H9 (cell line): ENCODE results near the gene OLR1. TPM values are rescaled to one million over a fixed set of nuclear protein-coding genes. Genes with fewer than 3 reads are reported as not detected.

Experiments
- DNase-seq: peaks from one replicate; pipeline ENCODE4 v3.0.0-alpha.2; 2017
- H2AFZ ChIP-seq: one replicate; pipeline ENCODE4 v1.6.1; 2013; ENCODE audit warnings: mild to moderate bottlenecking, low read length, control low read depth, moderate library complexity
- H2AK5ac ChIP-seq: 2 replicates; pipeline ENCODE4 v1.6.1; 2013; ENCODE audit warnings: low read length, control low read depth, mixed read lengths; ENCODE audit not compliant: insufficient read length
- H2BK120ac ChIP-seq: one replicate; pipeline ENCODE4 v1.6.1; 2013; ENCODE audit warnings: low read depth, mild to moderate bottlenecking, low read length, control low read depth, inconsistent platforms; ENCODE audit not compliant: poor library complexity, severe bottlenecking
- H2BK12ac ChIP-seq: 2 replicates; pipeline ENCODE4 v1.6.1; 2013; ENCODE audit warnings: low read length, control low read depth, mixed read lengths, low read depth; ENCODE audit not compliant: insufficient read length
- H2BK15ac ChIP-seq: 2 replicates; pipeline ENCODE4 v1.6.1; 2013; ENCODE audit warnings: low read depth, low read length, control low read depth
- H2BK20ac ChIP-seq: one replicate; pipeline ENCODE4 v1.6.1; 2013; ENCODE audit warnings: low read depth, mild to moderate bottlenecking, low read length, control low read depth, inconsistent platforms; ENCODE audit not compliant: poor library complexity, severe bottlenecking
- H2BK5ac ChIP-seq: 2 replicates; pipeline ENCODE4 v1.6.1; 2013; ENCODE audit warnings: low read length, control low read depth, mixed read lengths; ENCODE audit not compliant: insufficient read length
- H3K14ac ChIP-seq: 2 replicates; pipeline ENCODE4 v1.6.1; 2013; ENCODE audit warnings: low read length, control low read depth; ENCODE audit not compliant: insufficient read depth
- H3K18ac ChIP-seq: 2 replicates; pipeline ENCODE4 v1.6.1; 2013; ENCODE audit warnings: low read depth, mild to moderate bottlenecking, mixed read lengths, low read length, control low read depth; ENCODE audit not compliant: insufficient read length
- H3K23ac ChIP-seq: 2 replicates; pipeline ENCODE4 v1.6.1; 2013; ENCODE audit warnings: low read length, control low read depth, mixed read lengths, low read depth; ENCODE audit not compliant: insufficient read length
- H3K23me2 ChIP-seq: 2 replicates; pipeline ENCODE4 v1.6.1; 2013; ENCODE audit warnings: low read depth, mild to moderate bottlenecking, mixed read lengths, low read length, control low read depth; ENCODE audit not compliant: insufficient read length, poor library complexity, severe bottlenecking
- H3K27ac ChIP-seq: 2 replicates; pipeline ENCODE4 v1.5.1; 2013; ENCODE audit warnings: low read length, control low read depth, mixed read lengths, low read depth; ENCODE audit not compliant: insufficient read length
- H3K27me3 ChIP-seq: 2 replicates; pipeline ENCODE4 v1.6.1; 2013; ENCODE audit warnings: low read length, control low read depth, inconsistent platforms; ENCODE audit not compliant: insufficient read depth
- H3K4ac ChIP-seq: 2 replicates; pipeline ENCODE4 v1.6.1; 2013; ENCODE audit warnings: low read depth, mild to moderate bottlenecking, control low read depth, inconsistent platforms, low read length, moderate library complexity
- H3K4me1 ChIP-seq: 2 replicates; pipeline ENCODE4 v1.6.1; 2013; ENCODE audit warnings: low read length, control low read depth, inconsistent platforms; ENCODE audit not compliant: insufficient read depth
- H3K4me2 ChIP-seq: 2 replicates; pipeline ENCODE4 v1.6.1; 2013; ENCODE audit warnings: low read length, control low read depth, mixed read lengths; ENCODE audit not compliant: insufficient read length, insufficient read depth
- H3K56ac ChIP-seq: 2 replicates; pipeline ENCODE4 v1.6.1; 2013; ENCODE audit warnings: low read depth, mild to moderate bottlenecking, mixed read lengths, low read length, control low read depth; ENCODE audit not compliant: insufficient read length
- H3K79me1 ChIP-seq: 2 replicates; pipeline ENCODE4 v1.6.1; 2013; ENCODE audit warnings: low read depth, mild to moderate bottlenecking, moderate library complexity, low read length, control low read depth, inconsistent platforms; ENCODE audit not compliant: insufficient read depth, poor library complexity, severe bottlenecking
- H3K79me2 ChIP-seq: 2 replicates; pipeline ENCODE4 v1.6.1; 2013; ENCODE audit warnings: low read length, control low read depth, inconsistent platforms; ENCODE audit not compliant: insufficient read depth
- H3K9ac ChIP-seq: 2 replicates; pipeline ENCODE4 v1.6.1; 2013; ENCODE audit warnings: low read length, control low read depth, mixed read lengths; ENCODE audit not compliant: insufficient read length; ENCODE audit errors: extremely low read depth
- H3K9me3 ChIP-seq: one replicate; pipeline ENCODE4 v1.6.1; 2013; ENCODE audit warnings: low read depth, low read length, inconsistent platforms; ENCODE audit not compliant: control insufficient read depth
- H3T11ph ChIP-seq: one replicate; pipeline ENCODE4 v1.6.1; 2013; ENCODE audit warnings: mild to moderate bottlenecking, low read length, control low read depth, inconsistent platforms
- H4K20me1 ChIP-seq: one replicate; pipeline ENCODE4 v1.6.1; 2013; ENCODE audit not compliant: control insufficient read depth, insufficient read length, insufficient read depth
- H4K5ac ChIP-seq: 2 replicates; pipeline ENCODE4 v1.6.1; 2013; ENCODE audit warnings: low read depth, mild to moderate bottlenecking, mixed read lengths, low read length, control low read depth; ENCODE audit not compliant: insufficient read length
- H4K8ac ChIP-seq: replicated peaks from 2 replicates; pipeline ENCODE4 v1.6.1; 2013; ENCODE audit warnings: low read length, control low read depth, mixed read lengths, low read depth; ENCODE audit not compliant: insufficient read length
- H4K91ac ChIP-seq: 2 replicates; pipeline ENCODE4 v1.6.1; 2013; ENCODE audit warnings: low read depth, mild to moderate bottlenecking, moderate library complexity, mixed read lengths, low read length, control low read depth; ENCODE audit not compliant: insufficient read length
- H3K27ac Mint-ChIP-seq, 3 experiments: 2 replicates in 2 of 3; 3 replicates in 1 of 3; pipeline ENCODE4 v1.8.0; 2020 to 2021; ENCODE audit warnings: mixed read lengths in 3 of 3, mild to moderate bottlenecking in 1 of 3, moderate library complexity in 1 of 3
- H3K27me3 Mint-ChIP-seq: 2 replicates; pipeline ENCODE4 v1.8.0; 2021; ENCODE audit warnings: low read depth, mild to moderate bottlenecking, moderate library complexity, mixed read lengths
- H3K36me3 Mint-ChIP-seq, 3 experiments: 2 replicates in 2 of 3; 3 replicates in 1 of 3; pipeline ENCODE4 v1.8.0; 2020 to 2021; ENCODE audit warnings: low read depth in 3 of 3, mixed read lengths in 3 of 3; ENCODE audit not compliant: insufficient read depth in 1 of 3
- H3K4me1 Mint-ChIP-seq, 2 experiments: 2 replicates each; pipeline ENCODE4 v1.8.0; 2020; ENCODE audit warnings: mixed read lengths in 2 of 2
- H3K4me3 Mint-ChIP-seq, 2 experiments: 2 replicates in 1 of 2; 3 replicates in 1 of 2; pipeline ENCODE4 v1.8.0; 2020 to 2021; ENCODE audit warnings: mild to moderate bottlenecking in 2 of 2, mixed read lengths in 2 of 2, moderate library complexity in 1 of 2
- H3K9me3 Mint-ChIP-seq, 2 experiments: 2 replicates in 1 of 2; 3 replicates in 1 of 2; pipeline ENCODE4 v1.8.0; 2020; ENCODE audit warnings: mild to moderate bottlenecking in 2 of 2, mixed read lengths in 2 of 2, moderate library complexity in 1 of 2
- CTCF ChIP-seq: fragments of 200-600 bp; sonication (generic); conservative IDR thresholded peaks from 3 replicates; pipeline ENCODE4 v1.8.0; 2021; ENCODE audit warnings: antibody characterized with exemption, mild to moderate bottlenecking
- WGBS: extraction: QIAGEN DNeasy Blood & Tissue Kit; methylation state at CpG from one replicate; pipeline ENCODE4 v1.1.7; 2013; ENCODE audit warnings: missing lambda C conversion rate, low lambda C conversion rate, mixed read lengths; ENCODE audit not compliant: insufficient read length; ENCODE audit errors: extremely low coverage; 5-methylcytosine and 5-hydroxymethylcytosine counted together
- total RNA-seq: library from RNA; stranded (reverse); gene quantifications from 2 replicates; pipeline ENCODE4 v1.2.1, GENCODE V29; 2021

OLR1 gene
- total RNA-seq, 1 experiment from 2014 or later: not detected

GRCh38 chr12:10163084-10163483 is 8.8 kb downstream of the OLR1 start:
- no peak for TF ChIP-seq CTCF
- Histone ChIP-seq H3K23me2 (no peaks in the 10 kb centered on the region), H2BK15ac (no peak overlapping the region), H2BK12ac (no peak overlapping the region), H4K8ac (no peak overlapping the region), H3K18ac (no peak overlapping the region), H3K79me1 (no peaks in the 10 kb centered on the region), H4K5ac (no peak overlapping the region), H3K27ac (no peak overlapping the region), H4K20me1 (no peaks in the 10 kb centered on the region), H2AK5ac (no peak overlapping the region), H3K9me3 (no peaks in the 10 kb centered on the region), H2BK20ac (no peak overlapping the region), H3K4me2 (no peak overlapping the region), H3K14ac (no peak overlapping the region), H3T11ph (no peak overlapping the region), H3K56ac (no peak overlapping the region), H2BK5ac (no peak overlapping the region), H3K9ac (no peak overlapping the region), H3K4me1 (no peaks in the 10 kb centered on the region), H2AFZ (no peak overlapping the region), H3K27me3 (no peaks in the 10 kb centered on the region), H4K91ac (no peak overlapping the region), H2BK120ac (no peak overlapping the region), H3K4ac (no peak overlapping the region), H3K79me2 (no peaks in the 10 kb centered on the region), H3K23ac (no peak overlapping the region)
- Mint-ChIP-seq H3K36me3 (no peaks in the 10 kb centered on the region; a peak in 1 of 7 replicates), H3K9me3 (no peaks in the 10 kb centered on the region), H3K4me3 (no peak overlapping the region), H3K27me3 (no peaks in the 10 kb centered on the region), H3K27ac (no peak overlapping the region), H3K4me1 (no peaks in the 10 kb centered on the region)
- no CpG with 5 or more reads among the region's 3 CpGs for WGBS
- DNase-seq: no peak
